ENCODE results near the gene PSENEN. TPM values are rescaled to one million over a fixed set of nuclear protein-coding genes. Genes with fewer than 3 reads are reported as not detected.

The PSENEN gene
- total and polyA plus RNA-seq, 2 of the 8 experiments (the other 6 are each of a cell fraction or from before 2014, with no cell fraction given), result 66.7 to 75.3 TPM

DNA sequence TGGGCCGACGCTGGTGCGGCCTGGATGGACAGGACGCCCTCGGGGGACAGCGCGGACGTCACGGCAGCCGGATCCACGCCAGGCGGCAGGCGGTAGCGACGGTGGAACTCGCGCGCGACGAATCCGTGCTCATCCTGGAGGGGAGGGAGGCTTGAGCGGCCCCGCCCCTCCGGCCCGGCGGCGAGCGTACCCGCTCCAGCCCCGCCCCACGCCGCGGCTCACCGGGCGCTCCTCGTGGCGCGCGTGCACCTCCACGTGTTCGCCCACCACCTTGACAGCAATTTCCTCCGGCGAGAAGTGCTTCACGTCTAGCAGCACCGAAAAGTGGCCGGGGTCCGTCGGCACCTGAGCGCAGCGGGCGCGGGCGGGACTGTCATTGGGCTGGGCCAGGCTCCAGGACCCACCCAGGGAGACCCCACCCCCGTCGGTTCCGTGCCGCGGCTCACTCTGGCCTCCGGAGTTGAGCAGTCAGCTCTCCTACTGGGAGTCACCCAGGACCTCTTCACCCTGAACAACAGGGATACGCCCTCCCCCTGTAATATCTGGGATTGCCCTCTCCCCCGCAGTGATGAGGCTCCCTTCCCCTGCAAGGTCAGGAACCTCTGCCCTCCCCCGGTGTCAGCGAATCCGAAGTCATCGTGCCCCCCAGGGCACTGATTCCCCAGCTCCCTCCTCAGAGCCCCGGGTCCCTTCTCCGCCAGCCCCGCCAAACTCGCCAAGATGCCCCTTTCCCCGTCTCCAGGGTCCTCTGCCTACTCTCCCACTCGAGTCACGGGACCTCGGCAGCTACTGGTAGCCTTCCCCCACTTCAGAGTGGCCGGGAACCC is 10.3 kb downstream of the PSENEN start:
- Histone ChIP-seq H3K18ac (ENCODE audit: extremely low read depth, low read length) (peak overlapping the region; percentile 83), H3K56ac (replicated peaks; ENCODE audit: insufficient read length, low read depth, low read length) (no peak overlapping the region), H3K9me3 (ENCODE audit: insufficient read depth in 2 of 2, low read depth in 1 of 2, low read length in 1 of 2) (no peaks in the 10 kb centered on the region), H4K5ac (ENCODE audit: insufficient read length, low read depth, low read length) (peak overlapping the region; percentile 39), H3K79me2 (ENCODE audit: control insufficient read depth in 1 of 2, insufficient read depth in 2 of 2, low read length in 2 of 2) (peaks cover 0 to 6% of the 10 kb centered on the region in 2 experiments; a peak in 2 of 4 replicates), H3K27ac (ENCODE audit: low read depth, low read length) (no peak overlapping the region), H2BK20ac (ENCODE audit: low read length) (no peak overlapping the region), H3K4me3 (ENCODE audit: extremely low read depth in 1 of 4, insufficient read depth in 2 of 4, low read depth in 3 of 4, low read length in 4 of 4) (peak overlapping the region; percentile 51 to 98 (median 75)), H2AK5ac (ENCODE audit: low read depth, low read length) (no peak overlapping the region), H2BK120ac (replicated peaks; ENCODE audit: low read depth, low read length) (no peak overlapping the region), H3K79me1 (ENCODE audit: low read depth, low read length) (peaks cover 4% of the 10 kb centered on the region), H2BK15ac (ENCODE audit: low read length) (no peak overlapping the region), H4K20me1 (replicated peaks in 1 of 2; ENCODE audit: control insufficient read depth in 1 of 2, insufficient read depth in 2 of 2, low read length in 2 of 2) (peaks cover 0 to 4% of the 10 kb centered on the region in 2 experiments), H3K14ac (ENCODE audit: insufficient read length) (no peak overlapping the region), H3K4me2 (ENCODE audit: insufficient read depth in 1 of 2, low read depth in 2 of 2, low read length in 2 of 2) (peak overlapping the region; percentile 95 to 98), H3K9ac (replicated peaks in 1 of 4; ENCODE audit: extremely low read depth in 1 of 4, low read depth in 3 of 4, low read length in 3 of 4) (peak overlapping the region in 1 of 4 experiments; percentile 50; a peak in 1 of 7 replicates), H3K27me3 (replicated peaks in 1 of 4; ENCODE audit: control insufficient read depth in 3 of 4, extremely low read depth in 1 of 4, insufficient read depth in 3 of 4, low read length in 3 of 4) (peaks cover 0 to 17% (median 11%) of the 10 kb centered on the region in 4 experiments; a peak in 5 of 7 replicates), H4K8ac (ENCODE audit: extremely low read depth, insufficient read depth, low read length) (peak overlapping the region; percentile 32), H3K23ac (ENCODE audit: insufficient read length) (no peak overlapping the region), H2BK5ac (ENCODE audit: low read depth, low read length) (no peak overlapping the region), H4K91ac (replicated peaks; ENCODE audit: insufficient read length, low read length) (peak overlapping the region; percentile 87), H3K36me3 (ENCODE audit: control insufficient read depth in 2 of 4, insufficient read depth in 4 of 4, low read length in 3 of 4) (peaks cover 0 to 5% (median 0%) of the 10 kb centered on the region in 4 experiments; a peak in 2 of 8 replicates), H3K4me1 (replicated peaks in 1 of 4; ENCODE audit: control insufficient read depth in 3 of 4, insufficient read depth in 4 of 4, low read length in 3 of 4) (peaks cover 0 to 18% (median 11%) of the 10 kb centered on the region in 4 experiments; a peak in 5 of 7 replicates), H2AFZ (ENCODE audit: low read length) (peak overlapping the region; percentile 46; the same call in 1 of the 2 replicates), H3K23me2 (ENCODE audit: low read depth, low read length) (peaks cover 16% of the 10 kb centered on the region; the same call in 1 of the 2 replicates), H2BK12ac (ENCODE audit: low read depth, low read length) (no peak overlapping the region), H3K4ac (replicated peaks; ENCODE audit: insufficient read length, low read depth, low read length) (no peak overlapping the region)
- TF ChIP-seq SUZ12 (IDR thresholded peaks at IDR 0.05; ENCODE audit: low read length) (peak; percentile 33; the same call in 1 of the 2 replicates), KDM4A (IDR thresholded peaks at IDR 0.05; ENCODE audit: low read depth, low read length, severe bottlenecking) (peak; percentile 78), SIN3A (conservative IDR thresholded peaks at IDR 0.05 in 1 of 2, IDR thresholded peaks at IDR 0.05 in 1 of 2; ENCODE audit: low read depth in 1 of 2, low read length in 2 of 2) (peak in 1 of 2 experiments; percentile 30; a peak in 1 of 4 replicates), SP1 (IDR thresholded peaks at IDR 0.05; ENCODE audit: low read depth, low read length) (no peak)
- TF ChIP-seq, protein P1, sequence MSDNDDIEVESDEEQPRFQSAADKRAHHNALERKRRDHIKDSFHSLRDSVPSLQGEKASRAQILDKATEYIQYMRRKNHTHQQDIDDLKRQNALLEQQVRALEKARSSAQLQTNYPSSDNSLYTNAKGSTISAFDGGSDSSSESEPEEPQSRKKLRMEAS (IDR thresholded peaks at IDR 0.05), result peak; percentile 86
- TF ChIP-seq, protein P2, sequence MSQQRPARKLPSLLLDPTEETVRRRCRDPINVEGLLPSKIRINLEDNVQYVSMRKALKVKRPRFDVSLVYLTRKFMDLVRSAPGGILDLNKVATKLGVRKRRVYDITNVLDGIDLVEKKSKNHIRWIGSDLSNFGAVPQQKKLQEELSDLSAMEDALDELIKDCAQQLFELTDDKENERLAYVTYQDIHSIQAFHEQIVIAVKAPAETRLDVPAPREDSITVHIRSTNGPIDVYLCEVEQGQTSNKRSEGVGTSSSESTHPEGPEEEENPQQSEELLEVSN (IDR thresholded peaks at IDR 0.05), result peak; percentile 55; the same call in 1 of the 2 replicates
- FAIRE-seq (no peak), DNase-seq (ENCODE audit: low read depth in 1 of 2, low spot score in 2 of 2) (no peak)
- ChIA-PET CTCF (ENCODE audit: partially characterized antibody) (interaction anchor here (0.6 to 2.0 kb wide), 3 partner anchors 12 to 145 kb away, joined by 3 to 9 read pairs (median 4); no protein-coding TSS in a partner anchor), POLR2A (ENCODE audit: partially characterized antibody) (interaction anchor here (0.6 to 2.6 kb wide), 10 partner anchors 8 to 101 kb away, joined by 3 to 23 read pairs (median 6); partner anchors contain the start of genes KIRREL2, LIN37, PSENEN and U2AF1L4)
- 4% methylated on average over 49 of the region's 74 CpGs; no CpG with 5 or more reads in 1 of the 2 experiments for WGBS, 2 experiments (ENCODE audit: extremely low coverage in 1 of 2, insufficient coverage in 1 of 2, insufficient read length in 1 of 2, insufficient replicate concordance in 2 of 2, low coverage in 1 of 2, low lambda C conversion rate in 2 of 2, missing lambda C conversion rate in 1 of 2)

All from H1 (cell line).